GM13976 (cell line): ENCODE measurements around the gene CSNK1G2.
"Not testable (repeated sequence)": the region's sequence is repeated elsewhere in the genome, so short reads cannot be mapped to it uniquely, and the experiment has no call there.

Experiments used
- DNase-seq: peaks from one replicate; pipeline ENCODE4 v3.0.0; 2012; ENCODE audit warnings: low spot score
- in situ Hi-C: fragments of 300-500 bp; cut with MboI; formaldehyde crosslinking; loops from one replicate; pipeline ENCODE4 v1.12.0; 2022; ENCODE audit warnings: low sequenced_read_pairs, mixed read lengths, inconsistent platforms; ENCODE audit not compliant: unreplicated experiment
- TF ChIP-seq, protein P1 (sequence below): IDR thresholded peaks from 2 replicates; pipeline ENCODE4 v1.5.1; 2012; ENCODE audit warnings: borderline replicate concordance, mild to moderate bottlenecking; ENCODE audit not compliant: insufficient read depth; ENCODE audit errors: extremely low read depth, missing control alignments, control extremely low read depth

Gene CSNK1G2

DNA sequence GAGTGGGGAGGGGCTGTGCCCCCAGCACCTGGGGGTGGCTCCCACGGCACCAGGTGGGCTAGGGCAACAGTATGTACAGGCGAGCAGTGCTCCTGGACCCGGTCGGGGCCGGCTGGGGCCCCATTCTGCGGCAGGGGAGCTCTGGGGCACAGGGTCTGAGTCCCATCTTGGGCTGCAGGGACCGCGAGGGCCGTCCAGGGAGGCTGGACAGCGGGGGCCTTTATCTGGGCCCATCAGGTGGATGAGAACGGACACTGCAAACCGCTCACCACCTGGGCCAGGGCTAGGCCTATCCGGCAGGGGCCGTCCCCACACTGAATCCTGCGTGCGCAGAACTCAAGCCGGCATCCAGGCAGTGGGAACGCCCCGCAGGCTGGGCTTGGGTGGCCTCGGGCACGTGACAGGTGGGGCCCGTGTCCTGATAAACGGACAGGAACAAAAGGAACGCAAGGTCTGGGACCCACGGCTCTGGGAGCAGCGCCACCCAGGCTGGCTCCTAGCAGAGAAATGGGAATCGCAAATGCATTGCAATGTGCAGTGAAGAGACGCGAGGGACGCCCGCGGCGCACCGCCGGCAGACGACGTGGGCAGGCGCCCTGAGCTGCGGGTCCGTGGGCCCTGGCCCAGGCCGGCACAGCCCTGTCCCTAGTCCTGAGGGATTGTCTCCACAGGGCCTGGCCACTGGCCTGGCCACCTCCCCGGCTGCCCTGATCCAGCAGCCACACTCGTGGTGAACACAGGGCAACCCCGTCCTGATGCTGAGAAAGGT, 44.8 kb downstream of the CSNK1G2 start:
- in situ Hi-C loops = no loop called here
- TF ChIP-seq, protein P1, sequence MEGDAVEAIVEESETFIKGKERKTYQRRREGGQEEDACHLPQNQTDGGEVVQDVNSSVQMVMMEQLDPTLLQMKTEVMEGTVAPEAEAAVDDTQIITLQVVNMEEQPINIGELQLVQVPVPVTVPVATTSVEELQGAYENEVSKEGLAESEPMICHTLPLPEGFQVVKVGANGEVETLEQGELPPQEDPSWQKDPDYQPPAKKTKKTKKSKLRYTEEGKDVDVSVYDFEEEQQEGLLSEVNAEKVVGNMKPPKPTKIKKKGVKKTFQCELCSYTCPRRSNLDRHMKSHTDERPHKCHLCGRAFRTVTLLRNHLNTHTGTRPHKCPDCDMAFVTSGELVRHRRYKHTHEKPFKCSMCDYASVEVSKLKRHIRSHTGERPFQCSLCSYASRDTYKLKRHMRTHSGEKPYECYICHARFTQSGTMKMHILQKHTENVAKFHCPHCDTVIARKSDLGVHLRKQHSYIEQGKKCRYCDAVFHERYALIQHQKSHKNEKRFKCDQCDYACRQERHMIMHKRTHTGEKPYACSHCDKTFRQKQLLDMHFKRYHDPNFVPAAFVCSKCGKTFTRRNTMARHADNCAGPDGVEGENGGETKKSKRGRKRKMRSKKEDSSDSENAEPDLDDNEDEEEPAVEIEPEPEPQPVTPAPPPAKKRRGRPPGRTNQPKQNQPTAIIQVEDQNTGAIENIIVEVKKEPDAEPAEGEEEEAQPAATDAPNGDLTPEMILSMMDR = no peak
- no peak for DNase-seq

DNA sequence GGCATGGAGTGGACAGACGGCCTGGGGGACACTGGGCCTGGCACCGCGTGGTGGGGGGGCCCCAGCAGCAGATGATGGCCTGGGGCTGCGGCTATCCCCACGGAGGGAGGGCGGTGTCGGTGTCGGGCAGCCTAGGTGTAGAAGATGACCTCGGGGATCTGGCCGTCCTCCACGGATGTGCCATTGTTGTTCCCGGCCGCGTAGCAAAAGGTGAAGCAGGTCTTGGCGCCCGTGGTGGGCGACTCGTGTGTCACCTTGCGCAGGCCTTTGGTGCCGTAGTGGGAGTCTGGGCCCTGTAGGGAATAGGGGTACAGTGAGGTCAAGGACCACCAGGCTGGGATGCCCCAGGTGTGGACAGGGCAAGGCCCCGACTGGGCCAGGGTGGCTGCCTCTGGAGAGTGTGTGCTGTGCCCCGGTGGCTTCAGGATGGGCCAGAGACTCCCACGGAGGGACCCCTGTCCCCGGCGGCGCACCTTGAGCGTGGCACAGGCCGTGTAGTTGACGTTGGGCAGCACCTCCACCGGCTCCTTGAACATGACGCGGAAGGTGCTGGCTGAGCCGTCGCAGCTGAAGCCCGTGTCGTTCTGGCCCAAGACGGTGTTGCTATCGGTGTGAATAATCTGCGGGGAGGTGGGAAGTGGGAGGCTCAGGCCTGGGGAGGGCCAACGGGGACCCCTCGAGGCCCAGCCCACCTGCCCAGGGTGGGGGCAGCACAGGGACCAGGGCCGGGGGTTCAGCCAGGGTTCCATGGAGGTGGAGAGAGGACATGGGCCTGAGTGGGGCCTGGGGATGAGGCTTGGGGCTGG, 45.6 kb downstream of the CSNK1G2 start:
- TF ChIP-seq, protein P1 = no peak
- no peak for DNase-seq
- in situ Hi-C loops = no loop called here

DNA sequence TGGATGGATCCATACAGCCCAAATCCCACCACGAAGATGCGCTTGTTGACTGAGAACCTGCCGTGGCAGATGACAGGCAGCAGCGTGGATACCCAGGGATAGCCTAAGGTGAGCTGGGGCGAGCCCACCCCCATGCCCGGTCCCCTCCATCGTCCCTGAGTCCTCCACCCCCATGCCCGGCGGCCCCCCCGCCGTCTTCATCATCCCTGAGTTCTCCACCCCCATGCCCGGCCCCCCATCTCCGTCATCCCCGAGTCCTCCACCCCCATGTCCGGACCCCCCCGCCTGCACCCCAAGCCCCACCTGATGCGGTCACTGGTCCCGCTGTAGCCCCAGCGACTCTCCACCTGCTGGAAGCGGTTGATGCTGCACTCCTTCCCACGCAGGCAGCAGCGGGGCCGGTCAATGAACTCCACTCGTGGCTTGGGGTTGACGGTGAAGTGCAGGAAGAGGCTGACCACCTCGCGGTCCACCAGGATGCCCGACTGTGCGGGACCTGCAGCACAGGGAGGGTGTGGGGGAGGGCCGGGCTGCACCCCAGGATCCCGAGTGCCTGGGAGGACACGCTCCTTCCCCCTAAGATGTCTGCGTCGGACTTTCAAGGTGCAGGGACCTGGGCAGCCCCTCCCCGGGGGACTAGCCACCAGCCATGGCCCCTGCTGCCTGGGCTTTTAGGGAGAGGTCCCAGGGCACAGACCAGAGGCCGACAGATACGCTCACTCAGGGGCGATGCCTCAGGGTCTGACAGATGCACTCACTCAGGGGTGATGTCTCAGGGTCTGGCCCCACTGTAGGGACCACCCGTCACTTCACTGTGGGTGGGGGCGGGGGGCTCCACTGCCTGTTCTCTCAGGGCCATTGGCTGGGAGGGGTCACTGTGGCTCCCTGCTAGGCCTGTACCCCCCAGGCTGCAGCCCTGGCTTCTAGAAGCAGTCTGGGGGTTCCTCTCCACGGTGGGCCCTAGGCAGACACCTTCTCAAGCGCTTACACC, 46.5 kb downstream of the CSNK1G2 start:
- TF ChIP-seq, protein P1 = no peak
- no peak for DNase-seq
- in situ Hi-C loops = no loop called here

DNA sequence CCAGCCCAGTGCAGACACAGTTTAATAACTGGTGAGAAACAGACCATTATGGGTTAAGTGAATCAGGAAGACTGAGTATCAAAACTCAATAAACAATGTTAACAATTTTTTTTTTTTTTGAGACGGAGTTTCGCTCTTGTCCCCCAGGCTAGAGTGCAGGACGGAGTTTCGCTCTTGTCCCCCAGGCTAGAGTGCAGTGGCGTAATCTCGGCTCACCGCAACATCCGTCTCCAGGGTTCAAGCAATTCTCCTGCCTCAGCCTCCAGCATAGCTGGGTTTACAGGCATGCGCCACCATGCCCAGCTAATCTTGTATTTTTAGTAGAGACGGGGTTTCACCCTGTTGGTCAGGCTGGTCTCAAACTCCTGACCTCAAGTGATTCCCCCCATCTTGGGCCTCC, 47.5 kb downstream of the CSNK1G2 start:
- DNase-seq, in situ Hi-C loops: not testable (repeated sequence)

DNA sequence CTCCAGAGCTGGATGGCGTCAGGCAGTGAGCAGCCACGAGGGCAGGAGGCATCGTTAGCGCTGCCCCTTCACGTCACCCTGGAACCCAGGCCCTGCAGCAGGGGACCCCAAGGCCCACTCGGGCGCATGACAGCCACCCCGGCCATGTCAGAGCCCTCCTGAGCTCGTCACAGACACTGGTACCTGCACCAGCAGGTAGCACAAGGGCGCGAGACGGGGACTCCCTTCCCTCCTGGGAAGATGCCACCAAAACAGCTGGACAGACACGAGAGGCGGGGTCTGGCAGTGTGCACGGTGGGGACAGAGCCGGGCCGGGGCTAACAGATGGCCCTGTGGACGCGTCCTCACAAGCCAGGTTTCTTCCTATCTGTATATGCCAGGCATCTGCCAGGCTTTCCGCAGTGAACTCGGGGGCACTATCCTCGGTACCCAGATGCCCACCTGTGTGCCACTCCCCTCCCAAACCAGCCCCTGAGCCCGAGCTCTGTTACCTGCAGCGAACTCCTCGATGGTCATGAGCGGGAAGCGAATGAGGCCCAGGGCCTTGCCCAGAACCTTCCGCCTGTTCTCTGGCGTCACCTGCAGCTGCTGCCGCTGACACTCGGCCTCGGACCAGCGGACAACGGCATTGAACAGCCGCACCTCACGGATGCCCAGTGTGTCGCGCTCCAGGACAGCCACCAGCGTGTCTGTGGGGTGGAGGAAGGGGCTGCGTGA, 48.7 kb downstream of the CSNK1G2 start:
- in situ Hi-C loops = no loop called here
- TF ChIP-seq, protein P1 = no peak
- DNase-seq = no peak

DNA sequence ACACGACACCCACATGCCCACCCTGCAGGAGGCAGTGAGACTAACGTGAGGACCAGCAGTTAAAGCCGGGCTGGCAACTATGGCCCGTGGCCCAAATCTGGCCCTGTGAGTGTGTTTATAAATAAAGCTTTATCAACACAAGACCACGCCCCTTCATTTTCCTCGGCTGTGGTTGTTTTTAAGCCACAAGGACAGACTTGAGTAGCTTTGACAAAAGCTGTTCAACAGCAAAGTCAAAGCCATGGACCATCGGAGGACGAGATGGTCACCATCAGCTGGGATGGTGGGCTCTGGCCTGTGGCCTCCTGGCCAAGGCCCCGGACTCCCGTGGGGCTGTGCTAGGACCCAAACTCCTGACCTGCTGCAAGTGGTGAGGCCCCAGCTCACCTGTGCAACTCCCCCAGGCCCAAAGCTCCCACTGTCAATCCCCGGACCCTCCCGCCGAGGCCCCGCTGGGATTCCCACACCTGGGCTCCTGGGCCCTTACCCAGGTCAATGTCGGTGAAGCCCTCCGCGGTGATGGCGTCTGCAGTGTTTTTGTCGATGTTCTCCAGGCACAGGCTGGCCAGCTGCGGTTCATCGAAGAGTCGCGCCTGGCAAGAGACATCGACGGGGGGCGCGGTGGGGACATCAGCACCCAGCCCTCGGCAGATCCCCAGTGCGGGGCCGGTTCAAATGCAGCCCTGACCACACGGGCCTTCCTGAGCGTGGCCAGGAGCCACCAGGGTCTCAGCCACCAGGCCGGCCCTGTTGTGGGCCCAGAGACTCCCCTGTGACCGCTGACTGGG, 49.5 kb downstream of the CSNK1G2 start:
- in situ Hi-C loops = no loop called here
- DNase-seq = no peak

More for the DNA sequence above, 49.5 kb downstream of the CSNK1G2 start:
- TF ChIP-seq, protein P1 = no peak
